HepG2 (cell line): ENCODE measurements around the gene TTC17. TPM values are rescaled to one million over a fixed set of nuclear protein-coding genes. Genes with fewer than 3 reads are reported as not detected.

ENCODE experiments used
- ATAC-seq: fragments of 200-7000 bp; cut with Tn5 transposase; 3 replicates; pipeline ENCODE4 v1.9.1; 2020; ENCODE audit warnings: mild to moderate bottlenecking, moderate library complexity
- BruUV-seq: library from RNA; stranded (reverse); fragments of 400-500 nt; replicated peaks from 2 replicates; lab custom pipeline; 2021; lab: Mats Ljungman, UMichigan
- CTCF ChIA-PET: fragments of 300-600 bp; formaldehyde crosslinking; extraction: SDS; loops from one replicate; lab custom pipeline; 2021; ENCODE audit warnings: low total read pairs, inconsistent platforms, low intra/inter-chr PET ratio; lab: Yijun Ruan, JAX
- POLR2A ChIA-PET: fragments of 350-600 bp; sonication (Branson Sonifier 250); formaldehyde crosslinking; loops from one replicate; lab custom pipeline; 2020; ENCODE audit warnings: antibody characterized with exemption, inconsistent platforms; lab: Yijun Ruan, JAX
- DNase-seq: peaks from one replicate; pipeline ENCODE4 v3.0.0-alpha.2; 2015; ENCODE audit warnings: low spot score
- FAIRE-seq: peaks from 3 replicates; lab custom pipeline; 2011; peaks lifted over from hg19 to GRCh38; lab: Jason Lieb, UNC
- H2AFZ ChIP-seq: one replicate; pipeline ENCODE4 v1.6.1; 2011; ENCODE audit warnings: low read length, inconsistent platforms
- H3K27ac ChIP-seq: fragments of 300-600 bp; 3 replicates; pipeline ENCODE4 v1.8.0; 2011; ENCODE audit warnings: mixed run types, mild to moderate bottlenecking, mixed read lengths, low read length, inconsistent platforms; ENCODE audit not compliant: insufficient read depth; ENCODE audit errors: extremely low read length
- H3K27me3 ChIP-seq, 2 experiments: fragments of 200-600 bp in 1 of 2; 2 replicates in 1 of 2; 3 replicates in 1 of 2; pipeline versions ENCODE4 v1.6.0 to v1.8.0; 2011; ENCODE audit warnings: low read length in 2 of 2, mild to moderate bottlenecking in 2 of 2, moderate library complexity in 2 of 2, inconsistent platforms in 1 of 2; ENCODE audit not compliant: insufficient read depth in 2 of 2, control insufficient read depth in 1 of 2
- H3K36me3 ChIP-seq, 2 experiments: fragments of 200-600 bp in 1 of 2; replicated peaks in 1 of 2; 2 replicates in 1 of 2; 3 replicates in 1 of 2; pipeline versions ENCODE4 v1.5.1 to v1.8.0; 2011; ENCODE audit warnings: low read length in 2 of 2, inconsistent platforms in 1 of 2; ENCODE audit not compliant: insufficient read depth in 2 of 2, control insufficient read depth in 1 of 2
- H3K4me1 ChIP-seq: 2 replicates; pipeline ENCODE4 v1.5.1; 2012; ENCODE audit warnings: low read length, inconsistent platforms; ENCODE audit not compliant: insufficient read depth
- H3K4me2 ChIP-seq: 2 replicates; pipeline ENCODE4 v1.6.0; 2011; ENCODE audit warnings: low read depth, low read length, inconsistent platforms
- H3K4me3 ChIP-seq, 3 experiments: fragments of 200-600 bp in 1 of 3; sonication (generic), shearing (Covaris generic) in 1 of 3; replicated peaks in 1 of 3; 2 replicates each; pipeline ENCODE4 v1.5.1; 2011 to 2016; ENCODE audit warnings: low read length in 3 of 3, inconsistent platforms in 2 of 3, low read depth in 2 of 3, mild to moderate bottlenecking in 2 of 3, control low read depth in 1 of 3, mixed read lengths in 1 of 3; ENCODE audit not compliant: insufficient read depth in 1 of 3
- H3K79me2 ChIP-seq: one replicate; pipeline ENCODE4 v1.6.1; 2011; ENCODE audit warnings: low read length, inconsistent platforms; ENCODE audit not compliant: insufficient read depth
- H3K9ac ChIP-seq: 2 replicates; pipeline ENCODE4 v1.6.0; 2011; ENCODE audit warnings: mild to moderate bottlenecking, low read depth, low read length, inconsistent platforms; ENCODE audit not compliant: insufficient read depth
- H3K9me3 ChIP-seq: 2 replicates; pipeline ENCODE4 v1.5.1; 2012; ENCODE audit warnings: mild to moderate bottlenecking, low read length
- H4K20me1 ChIP-seq: 2 replicates; pipeline ENCODE4 v1.6.0; 2011; ENCODE audit warnings: inconsistent platforms, mild to moderate bottlenecking, low read length, moderate library complexity; ENCODE audit not compliant: insufficient read depth
- AHR ChIP-seq: IDR thresholded peaks from 2 replicates; pipeline ENCODE4 v1.6.1; 2018; ENCODE audit warnings: missing genetic modification reagents, missing compliant biosample characterization
- FOXM1 ChIP-seq: sonication (generic); formaldehyde crosslinking; IDR thresholded peaks from 2 replicates; pipeline ENCODE4 v1.5.0; 2020; ENCODE audit warnings: missing genetic modification reagents
- GPBP1L1 ChIP-seq: sonication (generic); formaldehyde crosslinking; IDR thresholded peaks from 2 replicates; pipeline ENCODE4 v1.5.0; 2020; ENCODE audit warnings: mild to moderate bottlenecking, missing genetic modification reagents
- SMARCC2 ChIP-seq: fragments of 450-650 bp; IDR thresholded peaks from 2 replicates; pipeline ENCODE4 v1.6.1; 2017; ENCODE audit warnings: antibody characterized with exemption, mild to moderate bottlenecking
- SMYD3 ChIP-seq: sonication (generic); formaldehyde crosslinking; IDR thresholded peaks from 2 replicates; pipeline ENCODE4 v1.8.1; 2023; ENCODE audit warnings: mild to moderate bottlenecking, missing genetic modification reagents
- ZNF251 ChIP-seq: sonication (generic); formaldehyde crosslinking; IDR thresholded peaks from 2 replicates; pipeline ENCODE4 v1.9.0; 2021; ENCODE audit warnings: mild to moderate bottlenecking, missing genetic modification reagents
- WGBS: methylation state at CpG from one replicate; pipeline ENCODE4 v1.1.6; 2017; ENCODE audit warnings: low lambda C conversion rate; 5-methylcytosine and 5-hydroxymethylcytosine counted together
- in situ Hi-C: cut with HindIII; loops from 2 replicates; pipeline ENCODE4 v1.10.0; 2017; ENCODE audit warnings: low pct_unique_long_range_greater_than_20kb; ENCODE audit not compliant: extremely low pct_ligation_motif_present
- intact Hi-C: fragments of 100-400 bp; cut with micrococcal nuclease; formaldehyde crosslinking; loops from one replicate; pipeline ENCODE4 v1.10.0; 2022; ENCODE audit not compliant: unreplicated experiment
- polyA plus RNA-seq, 8 experiments: library from polyadenylated mRNA; depleted of rRNA in 3 of 8; stranded (reverse) in 7 of 8; unstranded in 1 of 8; fragments of >200 nt; fragmentation: Illumina TruSeq in 4 of 8; extraction: Trizol in 4 of 8; gene quantifications; 2 replicates each; pipeline versions ENCODE4 v1.2.1 to v1.2.3, GENCODE V29; 2011 to 2016; ENCODE audit warnings: low read depth in 4 of 8, missing spikeins in 1 of 8, mixed read lengths in 1 of 8; ENCODE audit not compliant: insufficient read depth in 1 of 8
- total RNA-seq, 5 experiments: library from RNA; depleted of rRNA; stranded (reverse); fragments of >200 nt; fragmentation: Illumina TruSeq; extraction: Trizol; gene quantifications; 2 replicates each; pipeline ENCODE4 v1.2.3, GENCODE V29; 2016; ENCODE audit warnings: low read depth in 1 of 5
- TF ChIP-seq, protein P1 (sequence below): IDR thresholded peaks from 2 replicates; pipeline ENCODE4 v1.6.1; 2012; ENCODE audit warnings: inconsistent platforms
- TF ChIP-seq, protein P2 (sequence below): sonication (generic); formaldehyde crosslinking; IDR thresholded peaks from 2 replicates; pipeline ENCODE4 v1.4.0; 2020; ENCODE audit warnings: missing genetic modification reagents, borderline replicate concordance
- TF ChIP-seq, protein P3 (sequence below): sonication (generic); formaldehyde crosslinking; IDR thresholded peaks from 2 replicates; pipeline ENCODE4 v1.5.1; 2020; ENCODE audit warnings: mild to moderate bottlenecking, moderate library complexity, missing genetic modification reagents

Gene TTC17
- total and polyA plus RNA-seq, 2 of the 13 experiments (the other 11 are each of a cell fraction or from before 2014, with no cell fraction given) = 55.9 to 99.7 TPM

DNA sequence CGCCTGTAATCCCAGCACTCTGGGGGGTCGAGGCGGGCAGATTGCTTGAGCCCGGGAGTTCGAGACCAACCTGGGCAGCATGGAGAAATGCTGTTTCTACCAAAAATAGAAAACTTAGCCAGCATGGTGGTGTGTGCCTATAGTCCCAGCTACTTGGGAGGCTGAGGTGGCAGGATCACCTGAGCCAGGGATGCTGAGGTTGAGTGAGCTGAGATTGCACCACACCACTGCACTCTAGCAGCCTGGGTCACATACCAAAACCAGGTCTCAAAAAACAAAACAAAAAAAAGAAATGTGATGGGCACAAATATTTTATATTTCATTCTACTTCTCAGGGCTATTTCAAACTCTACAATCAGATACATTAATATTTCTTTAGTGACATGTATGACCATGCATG, 25.7 kb downstream of the TTC17 start:
- Histone ChIP-seq H3K27me3 (no peaks in the 10 kb centered on the region), H3K4me2 (no peak overlapping the region), H3K79me2 (no peaks in the 10 kb centered on the region), H3K4me1 (no peaks in the 10 kb centered on the region), H4K20me1 (no peaks in the 10 kb centered on the region), H2AFZ (no peak overlapping the region), H3K36me3 (peaks cover 1 to 25% of the 10 kb centered on the region in 2 experiments; a peak in 4 of 5 replicates), H3K4me3 (no peak overlapping the region), H3K9ac (no peak overlapping the region), H3K9me3 (no peaks in the 10 kb centered on the region), H3K27ac (no peak overlapping the region)
- BruUV-seq = no TSS peak
- ATAC-seq = no peak
- ChIA-PET POLR2A (no interaction called here), CTCF (no interaction called here)
- TF ChIP-seq, protein P1, sequence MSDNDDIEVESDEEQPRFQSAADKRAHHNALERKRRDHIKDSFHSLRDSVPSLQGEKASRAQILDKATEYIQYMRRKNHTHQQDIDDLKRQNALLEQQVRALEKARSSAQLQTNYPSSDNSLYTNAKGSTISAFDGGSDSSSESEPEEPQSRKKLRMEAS = no peak
- TF ChIP-seq SMYD3 (CRISPR knock-in tag) = no peak
- no peak for TF ChIP-seq SMARCC2
- TF ChIP-seq AHR (CRISPR knock-in tag) = no peak
- TF ChIP-seq, protein P2, sequence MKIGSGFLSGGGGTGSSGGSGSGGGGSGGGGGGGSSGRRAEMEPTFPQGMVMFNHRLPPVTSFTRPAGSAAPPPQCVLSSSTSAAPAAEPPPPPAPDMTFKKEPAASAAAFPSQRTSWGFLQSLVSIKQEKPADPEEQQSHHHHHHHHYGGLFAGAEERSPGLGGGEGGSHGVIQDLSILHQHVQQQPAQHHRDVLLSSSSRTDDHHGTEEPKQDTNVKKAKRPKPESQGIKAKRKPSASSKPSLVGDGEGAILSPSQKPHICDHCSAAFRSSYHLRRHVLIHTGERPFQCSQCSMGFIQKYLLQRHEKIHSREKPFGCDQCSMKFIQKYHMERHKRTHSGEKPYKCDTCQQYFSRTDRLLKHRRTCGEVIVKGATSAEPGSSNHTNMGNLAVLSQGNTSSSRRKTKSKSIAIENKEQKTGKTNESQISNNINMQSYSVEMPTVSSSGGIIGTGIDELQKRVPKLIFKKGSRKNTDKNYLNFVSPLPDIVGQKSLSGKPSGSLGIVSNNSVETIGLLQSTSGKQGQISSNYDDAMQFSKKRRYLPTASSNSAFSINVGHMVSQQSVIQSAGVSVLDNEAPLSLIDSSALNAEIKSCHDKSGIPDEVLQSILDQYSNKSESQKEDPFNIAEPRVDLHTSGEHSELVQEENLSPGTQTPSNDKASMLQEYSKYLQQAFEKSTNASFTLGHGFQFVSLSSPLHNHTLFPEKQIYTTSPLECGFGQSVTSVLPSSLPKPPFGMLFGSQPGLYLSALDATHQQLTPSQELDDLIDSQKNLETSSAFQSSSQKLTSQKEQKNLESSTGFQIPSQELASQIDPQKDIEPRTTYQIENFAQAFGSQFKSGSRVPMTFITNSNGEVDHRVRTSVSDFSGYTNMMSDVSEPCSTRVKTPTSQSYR (CRISPR knock-in tag) = no peak
- TF ChIP-seq FOXM1 = no peak
- no peak for TF ChIP-seq ZNF251 (CRISPR knock-in tag)
- TF ChIP-seq GPBP1L1 (CRISPR knock-in tag) = no peak
- TF ChIP-seq, protein P3, sequence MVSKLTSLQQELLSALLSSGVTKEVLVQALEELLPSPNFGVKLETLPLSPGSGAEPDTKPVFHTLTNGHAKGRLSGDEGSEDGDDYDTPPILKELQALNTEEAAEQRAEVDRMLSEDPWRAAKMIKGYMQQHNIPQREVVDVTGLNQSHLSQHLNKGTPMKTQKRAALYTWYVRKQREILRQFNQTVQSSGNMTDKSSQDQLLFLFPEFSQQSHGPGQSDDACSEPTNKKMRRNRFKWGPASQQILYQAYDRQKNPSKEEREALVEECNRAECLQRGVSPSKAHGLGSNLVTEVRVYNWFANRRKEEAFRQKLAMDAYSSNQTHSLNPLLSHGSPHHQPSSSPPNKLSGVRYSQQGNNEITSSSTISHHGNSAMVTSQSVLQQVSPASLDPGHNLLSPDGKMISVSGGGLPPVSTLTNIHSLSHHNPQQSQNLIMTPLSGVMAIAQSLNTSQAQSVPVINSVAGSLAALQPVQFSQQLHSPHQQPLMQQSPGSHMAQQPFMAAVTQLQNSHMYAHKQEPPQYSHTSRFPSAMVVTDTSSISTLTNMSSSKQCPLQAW = no peak
- no peak for DNase-seq
- in situ Hi-C loops = no loop called here
- 100% methylated on average over 5 of the region's 5 CpGs for WGBS
- FAIRE-seq = no peak
- intact Hi-C loops = no loop called here
